RPMI8226 (cell line): Measurements from ENCODE around the gene EGF.
"Not testable (repeated sequence)": the region's sequence is repeated elsewhere in the genome, so short reads cannot be mapped to it uniquely, and the experiment has no call there.

Experiments
- DNase-seq: peaks from one replicate; pipeline ENCODE4 v3.0.0-alpha.2; 2015

EGF gene

GRCh38 chr4:109912706-109913595, at the start of gene EGF:
TSS of gene EGF (plus strand) at chr4:109912883. CDS start at chr4:109913336, 453 bp downstream.
- DNase-seq = no peak

- DNase-seq = no peak
These were observed 48.5 kb upstream of the EGF start for GRCh38 chr4:109864134-109864533.

- DNase-seq = no peak
These were observed 42.6 kb upstream of the EGF start for GRCh38 chr4:109870061-109870460.

GRCh38 chr4:109872065-109872464, 40.6 kb upstream of the EGF start:
- DNase-seq = no peak

- no peak for DNase-seq
These were observed 39.6 kb upstream of the EGF start for GRCh38 chr4:109872950-109873656.

GRCh38 chr4:109873791-109874514, 38.7 kb upstream of the EGF start:
- no peak for DNase-seq

- no peak for DNase-seq
These were observed 37.6 kb upstream of the EGF start for GRCh38 chr4:109875106-109875505.

GRCh38 chr4:109875553-109875952, 37.1 kb upstream of the EGF start:
- DNase-seq = not testable (repeated sequence)

GRCh38 chr4:109876634-109877265, 35.9 kb upstream of the EGF start:
- DNase-seq = no peak

GRCh38 chr4:109877400-109877799, 35.3 kb upstream of the EGF start:
- DNase-seq = no peak

GRCh38 chr4:109878355-109878754, 34.3 kb upstream of the EGF start:
- DNase-seq = no peak

GRCh38 chr4:109879081-109879480, 33.6 kb upstream of the EGF start:
- peak; percentile 50 for DNase-seq

GRCh38 chr4:109879636-109880314, 32.9 kb upstream of the EGF start:
- no peak for DNase-seq

- no peak for DNase-seq
These were observed 26.4 kb upstream of the EGF start for GRCh38 chr4:109886303-109886702.

- no peak for DNase-seq
These were observed 25.6 kb upstream of the EGF start for GRCh38 chr4:109887071-109887470.

- DNase-seq = no peak
These were observed 22.6 kb upstream of the EGF start for GRCh38 chr4:109890076-109890475.

GRCh38 chr4:109902559-109903251, 10.0 kb upstream of the EGF start:
- DNase-seq = no peak

- no peak for DNase-seq
These were observed 4.0 kb upstream of the EGF start for GRCh38 chr4:109908731-109909130.

- no peak for DNase-seq
These were observed 2.4 kb upstream of the EGF start for GRCh38 chr4:109910256-109910655.

- no peak for DNase-seq
These were observed 1.0 kb downstream of the EGF start for GRCh38 chr4:109913596-109914241.

- no peak for DNase-seq
These were observed 1.6 kb downstream of the EGF start for GRCh38 chr4:109914322-109914721.
